HCT116 (cell line): ENCODE measurements around the gene MAN1A1.

Experiments
- ELF1 ChIP-seq: IDR thresholded peaks from 2 replicates; pipeline ENCODE4 v1.6.1; 2012; ENCODE audit warnings: low read depth, borderline replicate concordance
- FOSL1 ChIP-seq: IDR thresholded peaks from 2 replicates; pipeline ENCODE4 v1.6.1; 2012; ENCODE audit warnings: low read depth
- POLR2A ChIP-seq: IDR thresholded peaks from 2 replicates; pipeline ENCODE4 v1.7.0; 2011; ENCODE audit warnings: borderline replicate concordance; ENCODE audit not compliant: insufficient read depth, insufficient read length; ENCODE audit errors: extremely low read depth
- POLR2AphosphoS5 ChIP-seq: IDR thresholded peaks from 2 replicates; pipeline ENCODE4 v1.6.1; 2011; ENCODE audit warnings: mild to moderate bottlenecking, low read depth, low read length, moderate library complexity
- RAD21 ChIP-seq: IDR thresholded peaks from 2 replicates; pipeline ENCODE4 v1.6.1; 2012; ENCODE audit warnings: low read depth, mild to moderate bottlenecking
- SIN3A ChIP-seq: IDR thresholded peaks from 2 replicates; pipeline ENCODE4 v1.6.1; 2012; ENCODE audit warnings: low read depth
- YY1 ChIP-seq: IDR thresholded peaks from 2 replicates; pipeline ENCODE4 v1.6.1; 2011; ENCODE audit warnings: low read length, low read depth, moderate library complexity, mild to moderate bottlenecking; ENCODE audit not compliant: insufficient replicate concordance; ENCODE audit errors: extremely low read depth
- TF ChIP-seq, protein P1 (sequence below), 3 experiments: fragments of 200-600 bp in 1 of 3; sonication (generic) in 1 of 3; IDR thresholded peaks in 2 of 3; conservative IDR thresholded peaks in 1 of 3; 2 replicates each; pipeline ENCODE4 v1.5.1; 2012 to 2017; ENCODE audit warnings: low read depth in 2 of 3, low read length in 2 of 3, antibody characterized with exemption in 1 of 3, borderline replicate concordance in 1 of 3, control low read depth in 1 of 3, mild to moderate bottlenecking in 1 of 3, mixed read lengths in 1 of 3, mixed run types in 1 of 3, moderate library complexity in 1 of 3; ENCODE audit not compliant: insufficient read depth in 1 of 3
- TF ChIP-seq, protein P2 (sequence below): IDR thresholded peaks from 2 replicates; pipeline ENCODE4 v1.6.1; 2012
- TF ChIP-seq, protein P3 (sequence below): IDR thresholded peaks from 2 replicates; pipeline ENCODE4 v1.6.1; 2012

DNA sequence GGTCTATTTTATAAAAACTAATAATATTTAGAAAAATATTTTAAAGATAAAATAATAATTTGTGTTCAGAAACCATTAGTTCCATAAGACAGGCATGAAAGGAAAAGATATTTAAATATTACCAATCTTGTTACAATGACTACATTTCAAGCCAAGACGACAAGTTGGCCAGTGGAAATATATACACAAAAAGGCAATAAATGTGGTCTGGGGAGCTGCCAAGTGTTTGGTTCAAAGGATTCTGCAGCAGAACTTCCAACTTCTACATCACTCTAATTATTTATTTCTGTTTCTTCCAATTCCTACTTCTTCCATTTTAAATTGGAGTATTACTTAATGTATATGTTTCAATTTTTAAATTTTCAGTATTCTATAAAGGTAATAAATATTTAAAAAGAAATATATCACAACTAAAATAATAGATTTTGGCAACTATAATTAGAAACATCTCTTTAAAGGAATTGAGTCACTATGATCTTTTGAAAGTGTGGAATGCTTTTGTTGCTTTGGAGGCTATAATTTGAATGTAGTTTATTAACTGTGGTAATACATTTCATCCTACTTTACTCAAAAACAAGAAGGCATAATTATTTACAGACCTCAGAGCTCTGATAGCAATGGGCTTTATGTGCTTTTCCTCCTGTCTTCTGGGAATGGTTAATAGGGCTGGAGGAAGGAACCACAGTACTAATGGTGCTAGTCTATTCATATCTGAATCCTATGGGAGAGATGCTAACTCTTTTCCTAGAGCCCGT lies 141.4 kb downstream of the MAN1A1 start:
- TF ChIP-seq, protein P1, sequence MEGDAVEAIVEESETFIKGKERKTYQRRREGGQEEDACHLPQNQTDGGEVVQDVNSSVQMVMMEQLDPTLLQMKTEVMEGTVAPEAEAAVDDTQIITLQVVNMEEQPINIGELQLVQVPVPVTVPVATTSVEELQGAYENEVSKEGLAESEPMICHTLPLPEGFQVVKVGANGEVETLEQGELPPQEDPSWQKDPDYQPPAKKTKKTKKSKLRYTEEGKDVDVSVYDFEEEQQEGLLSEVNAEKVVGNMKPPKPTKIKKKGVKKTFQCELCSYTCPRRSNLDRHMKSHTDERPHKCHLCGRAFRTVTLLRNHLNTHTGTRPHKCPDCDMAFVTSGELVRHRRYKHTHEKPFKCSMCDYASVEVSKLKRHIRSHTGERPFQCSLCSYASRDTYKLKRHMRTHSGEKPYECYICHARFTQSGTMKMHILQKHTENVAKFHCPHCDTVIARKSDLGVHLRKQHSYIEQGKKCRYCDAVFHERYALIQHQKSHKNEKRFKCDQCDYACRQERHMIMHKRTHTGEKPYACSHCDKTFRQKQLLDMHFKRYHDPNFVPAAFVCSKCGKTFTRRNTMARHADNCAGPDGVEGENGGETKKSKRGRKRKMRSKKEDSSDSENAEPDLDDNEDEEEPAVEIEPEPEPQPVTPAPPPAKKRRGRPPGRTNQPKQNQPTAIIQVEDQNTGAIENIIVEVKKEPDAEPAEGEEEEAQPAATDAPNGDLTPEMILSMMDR (IDR thresholded peaks at IDR 0.05 in 2 of 3, conservative IDR thresholded peaks at IDR 0.05 in 1 of 3; ENCODE audit: borderline replicate concordance in 1 of 3, insufficient read depth in 1 of 3, low read depth in 2 of 3, low read length in 2 of 3): no peak
- TF ChIP-seq SIN3A: no peak
- no peak for TF ChIP-seq ELF1
- TF ChIP-seq FOSL1: no peak
- TF ChIP-seq, protein P2, sequence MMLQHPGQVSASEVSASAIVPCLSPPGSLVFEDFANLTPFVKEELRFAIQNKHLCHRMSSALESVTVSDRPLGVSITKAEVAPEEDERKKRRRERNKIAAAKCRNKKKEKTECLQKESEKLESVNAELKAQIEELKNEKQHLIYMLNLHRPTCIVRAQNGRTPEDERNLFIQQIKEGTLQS: no peak
- no peak for TF ChIP-seq YY1
- TF ChIP-seq POLR2A: no peak
- no peak for TF ChIP-seq POLR2AphosphoS5
- TF ChIP-seq RAD21: no peak
- TF ChIP-seq, protein P3, sequence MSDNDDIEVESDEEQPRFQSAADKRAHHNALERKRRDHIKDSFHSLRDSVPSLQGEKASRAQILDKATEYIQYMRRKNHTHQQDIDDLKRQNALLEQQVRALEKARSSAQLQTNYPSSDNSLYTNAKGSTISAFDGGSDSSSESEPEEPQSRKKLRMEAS: no peak
